Measurements from ENCODE around the gene PTPN12. TPM values are rescaled to one million over a fixed set of nuclear protein-coding genes. Genes with fewer than 3 reads are reported as not detected.
"Not testable (repeated sequence)": the region's sequence is repeated elsewhere in the genome, so short reads cannot be mapped to it uniquely, and the experiment has no call there.

PTPN12 gene
- total RNA-seq, 1 donor from 2014 or later: 45.6 TPM

DNA sequence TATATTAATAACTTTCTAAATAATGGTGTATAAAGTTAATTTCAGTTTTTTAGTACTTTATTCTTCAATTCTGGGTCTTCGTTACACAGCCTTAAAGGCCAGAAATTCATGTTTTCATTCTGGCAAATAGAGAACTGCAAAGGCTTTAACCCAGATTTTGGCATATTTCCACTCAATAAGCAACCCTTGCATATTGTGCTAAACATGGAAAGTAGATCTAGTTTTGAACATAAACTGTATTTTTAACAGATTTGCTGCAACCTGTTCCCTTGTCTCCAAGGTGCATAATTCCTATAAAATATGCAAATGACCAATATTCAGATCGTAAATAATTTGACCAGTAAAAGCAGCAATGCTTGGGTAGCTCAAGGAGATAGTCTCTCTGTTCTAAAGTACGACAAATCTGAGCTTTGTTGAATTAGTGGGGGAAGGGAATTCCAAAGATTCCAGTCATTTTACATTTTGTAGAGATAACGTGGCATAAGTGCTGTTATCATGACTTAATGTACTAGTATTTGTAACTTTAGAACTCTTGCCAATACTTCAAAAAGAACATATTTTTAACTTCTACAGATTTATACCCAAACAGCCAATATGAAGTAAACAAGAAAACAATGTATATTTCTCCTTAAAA is 112.7 kb downstream of the PTPN12 start:
- DNase-seq (ENCODE audit: missing footprints) (no peak), ATAC-seq (no peak)
- intact Hi-C loops (cut with DNase I): loop anchor here (10.0 kb wide), 1 partner anchor 255 kb away; no protein-coding TSS in a partner anchor

DNA sequence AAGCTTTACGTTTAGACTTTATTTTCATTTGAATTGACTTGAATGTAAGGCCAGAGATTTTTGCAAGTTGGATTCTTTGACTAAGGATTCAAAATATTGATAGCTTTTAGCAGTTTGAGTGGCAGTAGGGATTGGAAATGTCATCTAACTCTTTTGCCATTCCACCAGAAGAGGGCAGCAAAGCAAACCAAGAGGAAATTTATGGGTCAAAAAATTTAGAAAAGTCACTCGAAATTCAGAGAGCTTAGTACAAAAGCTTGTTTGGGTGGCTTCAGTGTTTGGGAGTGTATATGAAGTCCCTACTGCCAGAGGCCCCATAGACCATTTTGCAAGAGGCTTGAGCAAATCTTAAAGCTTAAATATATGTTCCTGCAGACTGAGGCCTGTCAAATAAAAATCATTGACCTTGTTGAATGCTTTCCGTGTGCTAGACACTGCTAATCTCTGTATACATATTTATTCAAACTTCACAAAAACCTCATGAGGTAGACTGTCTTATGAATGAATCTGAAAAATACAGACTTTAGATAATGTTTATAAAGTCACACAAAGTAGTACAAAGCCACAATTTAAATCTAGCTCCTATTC is 114.6 kb downstream of the PTPN12 start:
- intact Hi-C loops (cut with DNase I): loop anchor here (10.0 kb wide), 1 partner anchor 253 kb away; no protein-coding TSS in a partner anchor
- ATAC-seq (no peak), DNase-seq (ENCODE audit: missing footprints) (no peak)

- intact Hi-C loops (cut with DNase I): loop anchor here (10.0 kb wide), 1 partner anchor 252 kb away; no protein-coding TSS in a partner anchor
- DNase-seq (ENCODE audit: missing footprints); ATAC-seq: not testable (repeated sequence)
Measured at GRCh38 chr7:77652826-77653225, 115.7 kb downstream of the PTPN12 start.

- ATAC-seq: no peak
- no peak for DNase-seq (ENCODE audit: missing footprints)
- intact Hi-C loops (cut with DNase I): loop anchor here (10.0 kb wide), 1 partner anchor 251 kb away; no protein-coding TSS in a partner anchor
Measured at GRCh38 chr7:77653572-77653971, 116.5 kb downstream of the PTPN12 start.

GRCh38 chr7:77655356-77655755 is 118.3 kb downstream of the PTPN12 start:
- intact Hi-C loops (cut with DNase I): loop anchor here (2.0 to 10.0 kb wide), 3 partner anchors 42 to 249 kb away; partner anchors contain the start of gene RSBN1L
- DNase-seq (ENCODE audit: missing footprints) (no peak), ATAC-seq (no peak)

GRCh38 chr7:77655836-77656455 is 118.9 kb downstream of the PTPN12 start:
- intact Hi-C loops (cut with DNase I): loop anchor here (2.0 to 10.0 kb wide), 3 partner anchors 41 to 249 kb away; partner anchors contain the start of gene RSBN1L
- DNase-seq (ENCODE audit: missing footprints): no peak
- no peak for ATAC-seq

DNA sequence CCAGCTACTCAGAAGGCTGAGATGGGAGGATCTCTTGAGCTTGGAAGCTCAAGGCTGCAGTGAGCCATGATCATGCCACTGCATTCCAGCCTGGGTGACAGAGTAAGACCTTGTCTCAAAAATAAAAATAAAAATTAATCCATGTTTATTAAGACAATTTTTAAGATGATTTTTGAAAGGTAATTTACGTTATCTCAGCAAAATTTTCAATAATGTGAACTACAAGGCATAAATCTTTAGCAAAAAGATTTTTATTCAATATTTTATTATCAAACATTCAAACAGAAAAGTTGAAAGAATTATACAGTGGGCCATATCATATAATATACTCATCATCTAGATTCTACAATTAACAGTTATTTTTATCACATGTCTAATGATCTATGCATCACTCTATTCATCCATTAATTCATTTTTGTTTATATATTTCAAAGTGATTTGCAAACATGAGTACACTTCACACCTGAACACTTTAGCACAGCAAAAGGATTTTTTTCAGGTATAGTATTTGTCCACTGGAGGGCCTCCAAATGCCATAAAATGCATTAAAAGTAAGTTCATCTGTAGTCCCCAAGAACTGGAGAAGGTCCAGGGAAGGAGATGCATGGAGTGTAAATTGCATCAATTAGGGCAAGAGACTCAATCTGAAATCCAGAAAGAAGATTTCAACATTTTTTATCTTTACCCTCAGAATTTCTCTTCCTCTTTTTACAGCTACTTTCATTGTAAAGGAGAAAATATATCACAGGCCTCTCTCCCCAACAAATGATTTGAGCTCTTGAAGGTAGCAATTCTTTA is 120.5 kb downstream of the PTPN12 start:
- ATAC-seq (no peak), DNase-seq (ENCODE audit: missing footprints) (no peak)
- intact Hi-C loops (cut with DNase I): loop anchor here (5.0 to 10.0 kb wide), 2 partner anchors 40 to 247 kb away; partner anchors contain the start of gene RSBN1L

- intact Hi-C loops (cut with DNase I): loop anchor here (5.0 to 10.0 kb wide), 2 partner anchors 38 to 246 kb away; partner anchors contain the start of gene RSBN1L
- ATAC-seq (no peak), DNase-seq (ENCODE audit: missing footprints) (no peak)
Measured at GRCh38 chr7:77658928-77659327, 121.8 kb downstream of the PTPN12 start.

- intact Hi-C loops (cut with DNase I): no loop called here
- DNase-seq (ENCODE audit: missing footprints): no peak
- ATAC-seq: no peak
Measured at GRCh38 chr7:77661816-77662215, 124.7 kb downstream of the PTPN12 start.

DNA sequence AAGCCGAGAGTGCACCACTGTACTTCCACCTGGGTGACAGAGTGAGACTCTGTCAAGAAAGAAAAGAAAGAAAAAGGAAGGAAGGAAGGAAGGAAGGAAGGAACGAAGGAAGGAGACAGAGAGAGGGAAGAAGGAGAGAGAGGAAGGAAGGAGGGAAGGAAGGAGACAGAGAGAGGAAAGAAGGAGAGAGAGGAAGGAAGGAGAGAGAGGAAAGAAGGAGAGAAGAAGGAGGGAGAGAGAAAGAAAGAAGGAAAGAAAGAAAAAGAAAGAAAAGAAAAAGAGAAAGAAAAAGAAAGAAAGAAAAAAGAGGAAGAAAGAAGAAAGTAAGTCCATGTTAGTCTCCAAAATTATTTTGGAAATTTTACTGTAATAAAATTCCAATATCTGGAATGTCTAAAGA is 125.8 kb downstream of the PTPN12 start:
- intact Hi-C loops (cut with DNase I): no loop called here
- ATAC-seq (no peak), DNase-seq (ENCODE audit: missing footprints) (no peak)

DNA sequence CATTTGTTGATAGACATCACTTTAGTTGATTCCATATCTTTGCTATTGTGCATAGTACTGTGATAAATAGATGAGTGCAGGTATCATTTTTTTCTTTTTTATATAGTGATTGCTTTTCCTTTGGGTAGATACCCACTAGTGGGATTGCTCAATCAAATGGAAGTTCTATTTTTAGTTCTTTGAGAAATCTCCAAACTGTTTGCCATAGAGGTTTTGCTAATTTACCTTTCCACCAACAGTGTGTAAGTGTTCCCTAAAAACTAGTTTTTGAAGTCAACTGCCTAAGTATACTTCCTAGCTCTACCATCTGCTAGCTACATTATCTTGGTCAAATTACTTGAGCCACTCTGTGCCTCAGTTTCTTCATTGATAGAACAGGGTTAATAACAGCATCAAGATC is 127.6 kb downstream of the PTPN12 start:
- intact Hi-C loops (cut with DNase I): no loop called here
- ATAC-seq (no peak), DNase-seq (ENCODE audit: missing footprints) (no peak)

- intact Hi-C loops (cut with DNase I): no loop called here
- ATAC-seq (no peak), DNase-seq (ENCODE audit: missing footprints) (no peak)
Measured at GRCh38 chr7:77665161-77665560, 128.1 kb downstream of the PTPN12 start.

DNA sequence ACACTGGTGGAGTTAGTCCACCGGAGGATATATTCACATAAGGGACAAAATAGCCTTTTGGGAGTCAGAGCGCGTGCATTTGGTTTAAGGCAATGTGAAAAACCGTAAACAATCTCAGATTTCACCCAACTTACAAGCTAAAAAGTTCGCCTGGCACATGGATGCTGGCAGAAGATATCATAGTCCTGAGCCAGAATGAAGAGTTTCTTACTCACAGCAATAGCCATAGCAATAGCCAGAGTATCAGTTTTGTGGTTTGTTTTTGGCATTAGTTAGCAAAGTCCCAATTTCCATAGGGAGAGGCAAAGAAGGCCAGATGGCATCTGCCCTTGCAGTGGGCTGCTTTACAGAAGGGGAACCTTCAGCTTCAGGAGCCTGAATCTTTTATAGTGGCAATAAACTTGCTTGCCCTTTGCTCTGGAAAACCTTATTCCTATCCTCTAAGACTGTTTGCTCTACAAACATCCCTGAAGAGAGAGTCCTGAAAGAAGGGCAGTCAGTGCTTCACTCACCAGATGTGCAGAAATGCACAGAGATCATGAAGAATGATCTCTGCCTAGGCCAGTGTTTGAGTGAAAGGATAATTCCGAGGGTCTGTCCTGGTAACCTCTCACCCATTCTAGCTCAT is 130.5 kb downstream of the PTPN12 start:
- intact Hi-C loops (cut with DNase I): no loop called here
- DNase-seq (ENCODE audit: missing footprints) (no peak), ATAC-seq (no peak)

GRCh38 chr7:77674878-77675277 is 137.8 kb downstream of the PTPN12 start:
- no peak for ATAC-seq
- intact Hi-C loops (cut with DNase I): no loop called here
- DNase-seq (ENCODE audit: missing footprints): no peak

DNA sequence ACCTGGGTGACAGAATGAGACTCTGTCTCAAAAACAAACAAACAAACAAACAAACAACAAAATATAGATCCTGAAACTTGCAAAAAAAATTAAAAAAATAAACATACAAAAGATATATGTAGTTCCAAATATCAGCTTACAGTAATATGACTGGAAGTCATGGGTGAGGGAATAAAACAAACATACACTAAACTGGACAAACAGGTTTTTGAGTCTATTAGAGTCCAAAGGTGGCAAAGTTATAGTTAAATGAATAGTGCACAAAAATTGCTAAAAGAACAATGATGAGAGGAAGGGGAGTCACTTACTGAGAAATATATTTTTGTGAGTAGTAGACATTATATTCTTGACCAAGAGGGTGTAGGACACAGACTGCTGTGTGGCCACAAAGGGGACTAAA is 142.5 kb downstream of the PTPN12 start:
- no peak for DNase-seq (ENCODE audit: missing footprints)
- ATAC-seq: no peak
- intact Hi-C loops (cut with DNase I): no loop called here

DNA sequence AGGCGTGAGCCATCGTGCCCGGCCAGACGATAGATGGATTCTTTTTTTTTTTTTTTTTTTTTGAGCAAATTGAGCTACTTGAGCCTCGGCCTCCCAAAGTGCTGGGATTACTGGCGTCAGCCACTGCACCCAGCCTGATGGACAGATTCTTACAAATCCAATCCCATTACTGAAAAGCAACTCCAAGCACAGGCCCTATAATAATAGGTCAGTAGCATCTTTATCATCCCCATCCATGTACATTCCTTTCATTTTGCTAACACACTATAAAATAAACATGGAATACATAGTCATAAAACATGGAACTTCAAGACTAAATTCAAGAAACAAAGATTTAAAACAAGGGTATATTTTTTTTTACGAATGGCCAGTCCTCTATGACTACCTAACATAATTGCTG is 143.2 kb downstream of the PTPN12 start:
- intact Hi-C loops (cut with DNase I): no loop called here
- ATAC-seq: no peak
- DNase-seq (ENCODE audit: missing footprints): no peak

- DNase-seq (ENCODE audit: missing footprints) (no peak), ATAC-seq (peak; percentile 79)
- intact Hi-C loops (cut with DNase I): no loop called here
Measured at GRCh38 chr7:77684030-77684429, 146.9 kb downstream of the PTPN12 start.

DNA sequence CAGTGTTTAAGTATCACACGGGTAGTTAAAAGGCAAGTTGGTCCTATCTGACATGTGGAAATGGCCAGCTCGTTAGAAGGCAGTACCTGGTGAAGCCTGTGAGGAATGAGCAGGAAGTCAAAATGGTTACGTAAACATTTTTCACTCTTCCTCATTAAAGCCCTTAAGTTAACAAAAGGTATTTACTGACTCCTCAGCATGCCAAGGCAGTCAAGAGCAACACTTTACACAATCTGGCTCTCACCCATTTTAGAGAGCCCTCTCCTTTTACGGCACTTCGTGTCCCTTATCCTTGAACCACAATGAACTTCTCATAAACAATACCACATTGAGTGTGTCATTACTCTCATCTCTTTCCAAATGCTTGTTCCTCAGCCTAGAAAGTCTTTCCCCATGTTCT is 148.1 kb downstream of the PTPN12 start:
- ATAC-seq (peak; percentile 53), DNase-seq (ENCODE audit: missing footprints) (no peak)
- intact Hi-C loops (cut with DNase I): no loop called here
